B cell (primary cell): ENCODE results near the gene ABHD17C. TPM values are rescaled to one million over a fixed set of nuclear protein-coding genes. Genes with fewer than 3 reads are reported as not detected.

Source experiments
- ATAC-seq: fragments of 200-7000 bp; cut with Tn5 transposase; one replicate; pipeline ENCODE4 v1.10.0; 2021; ENCODE audit warnings: low read depth, mild to moderate bottlenecking, moderate number of reproducible peaks, moderate library complexity
- CTCF ChIA-PET: fragments of 350-600 bp; sonication (Branson Sonifier 250); formaldehyde crosslinking; loops from one replicate; lab custom pipeline; 2021; ENCODE audit warnings: antibody characterized with exemption, inconsistent platforms; lab: Charles Lee
- POLR2A ChIA-PET: fragments of 350-600 bp; sonication (Branson Sonifier 250); formaldehyde crosslinking; loops from one replicate; lab custom pipeline; 2021; ENCODE audit warnings: antibody characterized with exemption; lab: Charles Lee
- DNase-seq: peaks from one replicate; pipeline ENCODE4 v3.0.0; 2013
- H2AFZ ChIP-seq: 2 replicates; pipeline ENCODE4 v1.6.1; 2012; ENCODE audit warnings: mild to moderate bottlenecking, low read depth, low read length; ENCODE audit not compliant: insufficient read depth, poor library complexity, severe bottlenecking
- H3K27ac ChIP-seq, 2 donors: 1 replicate in 1 of 2; 2 replicates in 1 of 2; pipeline ENCODE4 v1.5.1; 2012 to 2013; ENCODE audit warnings: low read length in 2 of 2, mild to moderate bottlenecking in 2 of 2, moderate library complexity in 1 of 2
- H3K27me3 ChIP-seq, 4 experiments: fragments of 200-600 bp in 1 of 4; sonication (generic) in 1 of 4; replicated peaks in 1 of 4; 1 replicate in 2 of 4; 2 replicates in 2 of 4; pipeline versions ENCODE4 v1.6.1 to v1.7.0; 2013 to 2016; ENCODE audit warnings: low read length in 3 of 4, mild to moderate bottlenecking in 2 of 4, mixed read lengths in 1 of 4, moderate library complexity in 1 of 4; ENCODE audit not compliant: insufficient read depth in 4 of 4, control insufficient read depth in 3 of 4; ENCODE audit errors: control extremely low read depth in 1 of 4
- H3K36me3 ChIP-seq, 2 experiments: replicated peaks in 1 of 2; 1 replicate in 1 of 2; 2 replicates in 1 of 2; pipeline versions ENCODE4 v1.6.1 to v1.7.1; 2013; ENCODE audit warnings: low read length in 1 of 2; ENCODE audit not compliant: insufficient read depth in 2 of 2, control insufficient read depth in 1 of 2; ENCODE audit errors: control extremely low read depth in 1 of 2, extremely low read depth in 1 of 2
- H3K4me1 ChIP-seq, 2 donors: fragments of 200-600 bp in 1 of 2; sonication (generic) in 1 of 2; 1 replicate in 1 of 2; 2 replicates in 1 of 2; pipeline versions ENCODE4 v1.5.1 to v1.6.1; 2013 to 2017; ENCODE audit warnings: low read length in 2 of 2; ENCODE audit not compliant: control insufficient read depth in 2 of 2, insufficient read depth in 2 of 2
- H3K4me2 ChIP-seq: replicated peaks from 2 replicates; pipeline ENCODE3; 2012; ENCODE audit warnings: mild to moderate bottlenecking, low read depth, low read length; ENCODE audit not compliant: poor library complexity, severe bottlenecking
- H3K4me3 ChIP-seq, 5 experiments: fragments of 200-600 bp in 1 of 5; sonication (generic) in 1 of 5; 1 replicate in 3 of 5; 2 replicates in 2 of 5; pipeline versions ENCODE4 v1.5.1 to v1.7.0; 2011 to 2016; ENCODE audit warnings: low read length in 4 of 5, mild to moderate bottlenecking in 4 of 5, low read depth in 2 of 5, control low read depth in 1 of 5, moderate library complexity in 1 of 5; ENCODE audit not compliant: insufficient read depth in 1 of 5; ENCODE audit errors: control extremely low read depth in 1 of 5, extremely low read depth in 1 of 5
- H3K79me2 ChIP-seq: fragments of 200-600 bp; sonication (generic); one replicate; pipeline ENCODE4 v1.6.0; 2016; ENCODE audit warnings: low read length; ENCODE audit not compliant: control insufficient read depth, insufficient read depth
- H3K9ac ChIP-seq: fragments of 200-600 bp; sonication (generic); 2 replicates; pipeline ENCODE4 v1.6.1; 2017; ENCODE audit warnings: mild to moderate bottlenecking, low read length, moderate library complexity
- H3K9me3 ChIP-seq, 3 donors: one replicate each; pipeline versions ENCODE4 v1.6.1 to v1.7.1; 2013; ENCODE audit warnings: low read length in 2 of 3; ENCODE audit not compliant: control insufficient read depth in 2 of 3, insufficient read depth in 1 of 3; ENCODE audit errors: control extremely low read depth in 1 of 3
- H4K20me1 ChIP-seq: 2 replicates; pipeline ENCODE4 v1.6.0; 2012; ENCODE audit warnings: mild to moderate bottlenecking, low read length; ENCODE audit not compliant: insufficient read depth, control insufficient read depth, poor library complexity, severe bottlenecking
- H3K27ac Mint-ChIP-seq: one replicate; pipeline ENCODE4 v1.8.0; 2021; ENCODE audit warnings: mixed read lengths
- H3K27me3 Mint-ChIP-seq: one replicate; pipeline ENCODE4 v1.8.0; 2021; ENCODE audit warnings: mixed read lengths
- H3K4me1 Mint-ChIP-seq: one replicate; pipeline ENCODE4 v1.8.0; 2021; ENCODE audit warnings: mixed read lengths
- H3K4me3 Mint-ChIP-seq: one replicate; pipeline ENCODE4 v1.8.0; 2021; ENCODE audit warnings: mixed read lengths
- H3K9me3 Mint-ChIP-seq: one replicate; pipeline ENCODE4 v1.8.0; 2022; ENCODE audit warnings: mixed read lengths; ENCODE audit not compliant: insufficient read depth
- EZH2 ChIP-seq: IDR thresholded peaks from 2 replicates; pipeline ENCODE4 v1.6.1; 2012; ENCODE audit warnings: borderline replicate concordance, low read depth, mild to moderate bottlenecking, moderate library complexity, low read length; ENCODE audit not compliant: insufficient read depth, poor library complexity, severe bottlenecking
- WGBS: methylation state at CpG from one replicate; pipeline ENCODE4 v1.1.5; 2013; ENCODE audit warnings: missing lambda C conversion rate; ENCODE audit not compliant: insufficient coverage; 5-methylcytosine and 5-hydroxymethylcytosine counted together
- intact Hi-C: fragments of 100-400 bp; cut with micrococcal nuclease; formaldehyde crosslinking; loops from one replicate; pipeline ENCODE4 v1.10.0; 2022
- polyA plus RNA-seq: library from polyadenylated mRNA; depleted of rRNA; stranded (reverse); fragments of >200 nt; gene quantifications from 2 replicates; pipeline ENCODE4 v1.2.3, GENCODE V29; 2012
- total RNA-seq, 2 donors: library from RNA; stranded (reverse); fragments of 120-200 nt in 1 of 2; gene quantifications; 1 replicate in 1 of 2; 2 replicates in 1 of 2; pipeline versions ENCODE4 v1.2.3 to v1.2.4, GENCODE V29; 2013 to 2022
- TF ChIP-seq, protein P1 (sequence below): fragments of 200-600 bp; IDR thresholded peaks from one replicate; pipeline ENCODE4 v1.8.0; 2022; ENCODE audit warnings: antibody characterized with exemption, mild to moderate bottlenecking

Gene ABHD17C
- total and polyA plus RNA-seq, 2 donors (not counting 1 experiment from before 2014, with no cell fraction given) = 0.78 to 1.9 TPM

DNA sequence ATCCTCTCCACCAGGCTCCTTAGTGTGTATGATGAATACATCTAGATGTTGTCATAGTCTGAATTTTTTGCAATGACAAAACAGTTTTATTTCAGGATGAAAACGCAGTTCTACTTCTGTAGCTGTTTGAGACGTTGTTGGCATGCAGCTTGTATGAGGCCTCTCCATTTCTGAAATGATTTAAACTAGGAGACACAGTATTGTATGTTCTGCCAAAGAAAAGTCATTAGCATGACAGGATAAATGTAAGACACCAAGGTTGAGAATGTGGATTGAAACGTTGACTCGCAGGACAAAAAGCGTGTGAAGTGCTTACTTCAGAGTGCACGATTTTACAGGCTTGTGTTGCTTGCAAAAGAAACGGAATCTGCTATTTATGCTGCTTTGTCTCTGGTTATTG is 35.3 kb downstream of the ABHD17C start:
- H3K4me3 ChIP-seq = no peak overlapping the region
- H3K27ac Mint-ChIP-seq = no peak overlapping the region
- 96% methylated on average over 7 of the region's 7 CpGs for WGBS
- no peaks in the 10 kb centered on the region for H3K4me1 ChIP-seq
- no peaks in the 10 kb centered on the region for H3K79me2 ChIP-seq
- TF ChIP-seq, protein P1, sequence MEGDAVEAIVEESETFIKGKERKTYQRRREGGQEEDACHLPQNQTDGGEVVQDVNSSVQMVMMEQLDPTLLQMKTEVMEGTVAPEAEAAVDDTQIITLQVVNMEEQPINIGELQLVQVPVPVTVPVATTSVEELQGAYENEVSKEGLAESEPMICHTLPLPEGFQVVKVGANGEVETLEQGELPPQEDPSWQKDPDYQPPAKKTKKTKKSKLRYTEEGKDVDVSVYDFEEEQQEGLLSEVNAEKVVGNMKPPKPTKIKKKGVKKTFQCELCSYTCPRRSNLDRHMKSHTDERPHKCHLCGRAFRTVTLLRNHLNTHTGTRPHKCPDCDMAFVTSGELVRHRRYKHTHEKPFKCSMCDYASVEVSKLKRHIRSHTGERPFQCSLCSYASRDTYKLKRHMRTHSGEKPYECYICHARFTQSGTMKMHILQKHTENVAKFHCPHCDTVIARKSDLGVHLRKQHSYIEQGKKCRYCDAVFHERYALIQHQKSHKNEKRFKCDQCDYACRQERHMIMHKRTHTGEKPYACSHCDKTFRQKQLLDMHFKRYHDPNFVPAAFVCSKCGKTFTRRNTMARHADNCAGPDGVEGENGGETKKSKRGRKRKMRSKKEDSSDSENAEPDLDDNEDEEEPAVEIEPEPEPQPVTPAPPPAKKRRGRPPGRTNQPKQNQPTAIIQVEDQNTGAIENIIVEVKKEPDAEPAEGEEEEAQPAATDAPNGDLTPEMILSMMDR = no peak
- no peak for TF ChIP-seq EZH2
- H3K9ac ChIP-seq = no peak overlapping the region
- H3K4me2 ChIP-seq = no peak overlapping the region
- CTCF ChIA-PET = no interaction called here
- POLR2A ChIA-PET = no interaction called here
- H3K27me3 ChIP-seq = no peaks in the 10 kb centered on the region
- no peak overlapping the region for H3K4me3 Mint-ChIP-seq
- DNase-seq = no peak
- intact Hi-C loops = no loop called here
- H3K27me3 Mint-ChIP-seq = no peaks in the 10 kb centered on the region
- peaks cover 2% of the 10 kb centered on the region for H3K9me3 Mint-ChIP-seq
- no peaks in the 10 kb centered on the region for H3K4me1 Mint-ChIP-seq
- H2AFZ ChIP-seq = no peak overlapping the region
- no peaks in the 10 kb centered on the region for H4K20me1 ChIP-seq
- peaks cover 0 to 4% (median 0%) of the 10 kb centered on the region in 3 donors for H3K9me3 ChIP-seq
- no peaks in the 10 kb centered on the region for H3K36me3 ChIP-seq
- no peak for ATAC-seq
- no peak overlapping the region for H3K27ac ChIP-seq

DNA sequence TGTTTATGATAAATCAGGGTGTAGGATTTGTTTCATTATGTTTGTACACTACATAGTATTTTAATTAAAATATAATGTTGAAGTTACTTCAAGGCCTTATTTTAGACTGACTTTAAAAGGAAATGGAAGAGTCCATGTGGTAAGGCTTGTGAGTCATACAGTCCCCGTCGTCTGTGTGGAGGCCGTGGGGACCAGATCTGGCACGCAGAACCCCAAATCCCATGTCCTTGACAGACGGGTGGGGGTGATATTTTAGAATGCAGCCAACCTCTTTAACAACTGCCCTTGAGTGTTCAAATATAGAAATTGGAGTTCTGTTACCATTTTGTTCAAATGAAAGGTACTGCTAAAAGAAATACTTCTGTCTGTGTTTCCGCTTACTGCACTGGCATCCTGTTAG is 35.8 kb downstream of the ABHD17C start:
- Histone ChIP-seq H2AFZ (no peak overlapping the region), H4K20me1 (no peaks in the 10 kb centered on the region), H3K79me2 (no peaks in the 10 kb centered on the region), H3K4me1 (no peaks in the 10 kb centered on the region), H3K36me3 (no peaks in the 10 kb centered on the region), H3K27ac (no peak overlapping the region), H3K4me3 (no peak overlapping the region), H3K4me2 (no peak overlapping the region), H3K9ac (no peak overlapping the region), H3K9me3 (peaks cover 0 to 4% (median 0%) of the 10 kb centered on the region in 3 donors), H3K27me3 (no peaks in the 10 kb centered on the region)
- no CpG with 5 or more reads among the region's 6 CpGs for WGBS
- ChIA-PET POLR2A (no interaction called here), CTCF (no interaction called here)
- TF ChIP-seq, protein P1 = no peak
- ATAC-seq = no peak
- no peak for DNase-seq
- Mint-ChIP-seq H3K9me3 (peaks cover 2% of the 10 kb centered on the region), H3K27me3 (no peaks in the 10 kb centered on the region), H3K4me3 (no peak overlapping the region), H3K27ac (no peak overlapping the region), H3K4me1 (no peaks in the 10 kb centered on the region)
- intact Hi-C loops = no loop called here
